Memory B cell (primary cell): ENCODE measurements around the gene DNAAF3.
A peak's percentile ranks its signal among the peaks of the same experiment; 100 is the strongest.

Experiments used
- ATAC-seq: fragments of 150-1000 bp; cut with Tn5 transposase; 2 replicates; pipeline ENCODE4 v1.10.0; 2021; ENCODE audit warnings: low read depth, mild to moderate bottlenecking, moderate library complexity
- DNase-seq, 2 donors: peaks; one replicate each; pipeline ENCODE4 v3.0.0; 2022; ENCODE audit warnings: low spot score in 2 of 2
- H3K27ac Mint-ChIP-seq: one replicate; pipeline ENCODE4 v1.8.0; 2022; ENCODE audit warnings: mild to moderate bottlenecking, moderate library complexity, mixed read lengths
- H3K27me3 Mint-ChIP-seq: one replicate; pipeline ENCODE4 v1.8.0; 2022; ENCODE audit warnings: mixed read lengths
- H3K36me3 Mint-ChIP-seq: one replicate; pipeline ENCODE4 v1.8.0; 2022; ENCODE audit warnings: mild to moderate bottlenecking, mixed read lengths
- H3K4me1 Mint-ChIP-seq: one replicate; pipeline ENCODE4 v1.8.0; 2022; ENCODE audit warnings: mixed read lengths
- H3K4me3 Mint-ChIP-seq: one replicate; pipeline ENCODE4 v1.8.0; 2022; ENCODE audit warnings: mild to moderate bottlenecking, moderate library complexity, mixed read lengths
- H3K9me3 Mint-ChIP-seq: one replicate; pipeline ENCODE4 v1.8.0; 2022; ENCODE audit warnings: mixed read lengths

Gene DNAAF3

GRCh38 chr19:55152017-55152416, 14.4 kb downstream of the DNAAF3 start:
- no peak overlapping the region for H3K27ac Mint-ChIP-seq
- no peak for ATAC-seq
- H3K36me3 Mint-ChIP-seq, result peaks cover 5% of the 10 kb centered on the region
- DNase-seq, result no peak
- peaks cover 19% of the 10 kb centered on the region for H3K4me1 Mint-ChIP-seq
- peaks cover 7% of the 10 kb centered on the region for H3K9me3 Mint-ChIP-seq
- H3K4me3 Mint-ChIP-seq, result no peak overlapping the region
- H3K27me3 Mint-ChIP-seq, result peaks cover 33% of the 10 kb centered on the region

GRCh38 chr19:55149078-55150003, 17.1 kb downstream of the DNAAF3 start, which contains the start of gene TNNT1:
Gene TNNT1 (minus strand): TSS chr19:55149206. CDS start chr19:55147157, 2,049 bp downstream.
- H3K4me3 Mint-ChIP-seq, result no peak within 1 kb of the TSS
- H3K27ac Mint-ChIP-seq, result no peak within 1 kb of the TSS
- DNase-seq, result no peak
- no peak for ATAC-seq
- peaks cover 31% of the 10 kb centered on the region for H3K27me3 Mint-ChIP-seq
- H3K36me3 Mint-ChIP-seq, result peaks cover 5% of the 10 kb centered on the region
- H3K4me1 Mint-ChIP-seq, result peaks cover 23% of the 10 kb centered on the region
- H3K9me3 Mint-ChIP-seq, result peaks cover 7% of the 10 kb centered on the region

GRCh38 chr19:55147545-55148251, 18.7 kb downstream of the DNAAF3 start:
- Mint-ChIP-seq H3K27me3 (peaks cover 34% of the 10 kb centered on the region), H3K9me3 (peaks cover 6% of the 10 kb centered on the region), H3K27ac (no peak overlapping the region), H3K4me3 (no peak overlapping the region), H3K4me1 (peaks cover 17% of the 10 kb centered on the region), H3K36me3 (peaks cover 3% of the 10 kb centered on the region)
- ATAC-seq (no peak), DNase-seq (no peak)

GRCh38 chr19:55146705-55147273, 19.6 kb downstream of the DNAAF3 start:
- Mint-ChIP-seq H3K36me3 (no peaks in the 10 kb centered on the region), H3K9me3 (no peaks in the 10 kb centered on the region), H3K27me3 (peaks cover 34% of the 10 kb centered on the region), H3K4me3 (no peak overlapping the region), H3K27ac (no peak overlapping the region), H3K4me1 (peaks cover 10% of the 10 kb centered on the region)
- no peak for ATAC-seq
- DNase-seq, result no peak

- no peaks in the 10 kb centered on the region for H3K36me3 Mint-ChIP-seq
- peaks cover 35% of the 10 kb centered on the region for H3K27me3 Mint-ChIP-seq
- H3K9me3 Mint-ChIP-seq, result no peaks in the 10 kb centered on the region
- ATAC-seq (peak; percentile 23), DNase-seq (no peak)
- H3K4me1 Mint-ChIP-seq, result peaks cover 11% of the 10 kb centered on the region
- no peak overlapping the region for H3K27ac Mint-ChIP-seq
- no peak overlapping the region for H3K4me3 Mint-ChIP-seq
These were observed 20.2 kb downstream of the DNAAF3 start for GRCh38 chr19:55146078-55146704.

- ATAC-seq (no peak), DNase-seq (no peak)
- H3K4me3 Mint-ChIP-seq, result no peak overlapping the region
- H3K4me1 Mint-ChIP-seq, result peaks cover 12% of the 10 kb centered on the region
- H3K27ac Mint-ChIP-seq, result no peak overlapping the region
- no peaks in the 10 kb centered on the region for H3K36me3 Mint-ChIP-seq
- no peaks in the 10 kb centered on the region for H3K9me3 Mint-ChIP-seq
- H3K27me3 Mint-ChIP-seq, result peaks cover 34% of the 10 kb centered on the region
These were observed 21.2 kb downstream of the DNAAF3 start for GRCh38 chr19:55145232-55145631.

GRCh38 chr19:55141696-55142095, 24.7 kb downstream of the DNAAF3 start:
- Mint-ChIP-seq H3K4me1 (peaks cover 8% of the 10 kb centered on the region), H3K27ac (no peak overlapping the region), H3K27me3 (peaks cover 34% of the 10 kb centered on the region), H3K4me3 (no peak overlapping the region), H3K36me3 (no peaks in the 10 kb centered on the region), H3K9me3 (no peaks in the 10 kb centered on the region)
- no peak for DNase-seq
- no peak for ATAC-seq

- H3K27me3 Mint-ChIP-seq, result peaks cover 23% of the 10 kb centered on the region
- no peaks in the 10 kb centered on the region for H3K36me3 Mint-ChIP-seq
- DNase-seq (no peak), ATAC-seq (no peak)
- no peak overlapping the region for H3K27ac Mint-ChIP-seq
- no peak overlapping the region for H3K4me3 Mint-ChIP-seq
- H3K4me1 Mint-ChIP-seq, result peaks cover 5% of the 10 kb centered on the region
- H3K9me3 Mint-ChIP-seq, result no peaks in the 10 kb centered on the region
These were observed 28.5 kb downstream of the DNAAF3 start for GRCh38 chr19:55137915-55138314.

- Mint-ChIP-seq H3K36me3 (no peaks in the 10 kb centered on the region), H3K4me1 (peaks cover 5% of the 10 kb centered on the region), H3K27me3 (peaks cover 23% of the 10 kb centered on the region), H3K9me3 (no peaks in the 10 kb centered on the region), H3K4me3 (no peak overlapping the region), H3K27ac (no peak overlapping the region)
- ATAC-seq (no peak), DNase-seq (no peak)
These were observed 29.9 kb downstream of the DNAAF3 start for GRCh38 chr19:55136399-55137102.

GRCh38 chr19:55134736-55135135, 31.7 kb downstream of the DNAAF3 start:
- ATAC-seq (no peak), DNase-seq (no peak)
- Mint-ChIP-seq H3K4me3 (no peak overlapping the region), H3K27me3 (peaks cover 28% of the 10 kb centered on the region), H3K4me1 (peaks cover 3% of the 10 kb centered on the region), H3K27ac (no peak overlapping the region), H3K9me3 (no peaks in the 10 kb centered on the region), H3K36me3 (no peaks in the 10 kb centered on the region)

- peak overlapping the region; percentile 45 for H3K4me3 Mint-ChIP-seq
- peaks cover 27% of the 10 kb centered on the region for H3K27me3 Mint-ChIP-seq
- no peaks in the 10 kb centered on the region for H3K36me3 Mint-ChIP-seq
- H3K27ac Mint-ChIP-seq, result no peak overlapping the region
- no peaks in the 10 kb centered on the region for H3K9me3 Mint-ChIP-seq
- DNase-seq, result no peak
- peaks cover 3% of the 10 kb centered on the region for H3K4me1 Mint-ChIP-seq
- peak; percentile 76 for ATAC-seq
These were observed 32.6 kb downstream of the DNAAF3 start for GRCh38 chr19:55133639-55134444.

- H3K36me3 Mint-ChIP-seq, result no peaks in the 10 kb centered on the region
- peaks cover 3% of the 10 kb centered on the region for H3K4me1 Mint-ChIP-seq
These were observed 33.8 kb downstream of the DNAAF3 start for GRCh38 chr19:55132453-55133129.

More at GRCh38 chr19:55132453-55133129, 33.8 kb downstream of the DNAAF3 start:
- Mint-ChIP-seq H3K27me3 (peaks cover 27% of the 10 kb centered on the region), H3K4me3 (no peak overlapping the region), H3K27ac (no peak overlapping the region), H3K9me3 (no peaks in the 10 kb centered on the region)
- no peak for ATAC-seq
- DNase-seq, result no peak
